K562 (cell line): ENCODE results near the gene SDC1. TPM values are rescaled to one million over a fixed set of nuclear protein-coding genes. Genes with fewer than 3 reads are reported as not detected.

Experiments
- BCL6 ChIP-seq: fragments of 250-450 bp; sonication (Bioruptor Pico); IDR thresholded peaks from 2 replicates; pipeline ENCODE4 v1.4.0; 2020
- CLOCK ChIP-seq: fragments of 250-450 bp; sonication (Bioruptor Pico); IDR thresholded peaks from 2 replicates; pipeline ENCODE4 v1.4.0; 2020; ENCODE audit warnings: mild to moderate bottlenecking, moderate library complexity, borderline replicate concordance
- GATA2 ChIP-seq: sonication (generic); formaldehyde crosslinking; IDR thresholded peaks from 2 replicates; pipeline ENCODE4 v1.4.0; 2020; ENCODE audit warnings: mild to moderate bottlenecking, missing genetic modification reagents
- GTF2F1 ChIP-seq: IDR thresholded peaks from 2 replicates; pipeline ENCODE4 v1.6.1; 2011; ENCODE audit warnings: low read depth, low read length, improper control_type of control experiment
- KDM1A ChIP-seq, 2 experiments: fragments of 450-650 bp; IDR thresholded peaks; 2 replicates each; pipeline ENCODE4 v1.6.1; 2016; ENCODE audit warnings: mild to moderate bottlenecking in 2 of 2
- KLF16 ChIP-seq: IDR thresholded peaks from 2 replicates; pipeline ENCODE4 v1.6.1; 2016; ENCODE audit warnings: antibody characterized with exemption
- MED1 ChIP-seq: sonication (generic); formaldehyde crosslinking; IDR thresholded peaks from 2 replicates; pipeline ENCODE4 v1.8.1; 2023; ENCODE audit warnings: missing genetic modification reagents, borderline replicate concordance
- PHB2 ChIP-seq: fragments of 450-650 bp; IDR thresholded peaks from 2 replicates; pipeline ENCODE4 v1.6.1; 2017; ENCODE audit warnings: low read depth
- RBM34 ChIP-seq: fragments of 200-400 bp; formaldehyde crosslinking; IDR thresholded peaks from 2 replicates; pipeline ENCODE4 v1.6.1; 2018; ENCODE audit warnings: low read length, borderline replicate concordance; ENCODE audit not compliant: insufficient read depth
- RFX5 ChIP-seq: IDR thresholded peaks from 2 replicates; pipeline ENCODE4 v1.6.1; 2011; ENCODE audit warnings: low read depth, mild to moderate bottlenecking, improper control_type of control experiment, low read length
- ZNF316 ChIP-seq: fragments of 450-650 bp; IDR thresholded peaks from 2 replicates; pipeline ENCODE4 v1.6.1; 2016
- ZNF398 ChIP-seq: fragments of 250-450 bp; sonication (Bioruptor Pico); IDR thresholded peaks from 2 replicates; pipeline ENCODE4 v1.8.0; 2021; ENCODE audit warnings: moderate library complexity, mild to moderate bottlenecking, inconsistent platforms
- ZNF586 ChIP-seq: fragments of 450-650 bp; formaldehyde crosslinking; conservative IDR thresholded peaks from 2 replicates; pipeline ENCODE4 v1.4.0; 2020; ENCODE audit warnings: mild to moderate bottlenecking, moderate library complexity
- ZNF830 ChIP-seq: fragments of 250-450 bp; sonication (Bioruptor Pico); IDR thresholded peaks from 2 replicates; pipeline ENCODE4 v1.5.0; 2021; ENCODE audit warnings: mild to moderate bottlenecking
- polyA plus RNA-seq, 8 experiments: library from polyadenylated mRNA; depleted of rRNA in 4 of 8; stranded (reverse) in 5 of 8; unstranded in 3 of 8; fragments of >200 nt; fragmentation: Nextera tagmentation in 2 of 8; fragmentation: Illumina TruSeq in 1 of 8; extraction: Ambion mirVana in 2 of 8; extraction: Trizol in 1 of 8; gene quantifications; 2 replicates each; pipeline versions ENCODE4 v1.2.1 to v1.2.3, GENCODE V29; 2011 to 2014; ENCODE audit warnings: inconsistent platforms in 1 of 8, missing spikeins in 1 of 8
- total RNA-seq, 7 experiments: library from RNA; depleted of rRNA in 6 of 7; stranded (reverse); fragments of >200 nt in 6 of 7; fragmentation: Illumina TruSeq in 2 of 7; extraction: Trizol in 2 of 7; gene quantifications; 2 replicates each; pipeline versions ENCODE4 v1.2.1 to v1.2.3, GENCODE V29; 2011 to 2021; ENCODE audit warnings: low replicate concordance in 1 of 7
- TF ChIP-seq, protein P1 (sequence below): fragments of 450-650 bp; IDR thresholded peaks from 2 replicates; pipeline ENCODE4 v1.6.1; 2018; ENCODE audit not compliant: partially characterized antibody
- TF ChIP-seq, protein P2 (sequence below): sonication (generic); formaldehyde crosslinking; IDR thresholded peaks from 2 replicates; pipeline ENCODE4 v1.8.0; 2022; ENCODE audit warnings: mild to moderate bottlenecking, missing genetic modification reagents
- TF ChIP-seq, protein P3 (sequence below): sonication (generic); formaldehyde crosslinking; IDR thresholded peaks from 2 replicates; pipeline ENCODE4 v1.4.0; 2020; ENCODE audit warnings: mild to moderate bottlenecking, missing genetic modification reagents

Gene SDC1
- total and polyA plus RNA-seq, 9 of the 15 experiments (the other 6 are each of a cell fraction or from before 2014, with no cell fraction given) = 0.06 to 2.7 (median 0.49) TPM

DNA sequence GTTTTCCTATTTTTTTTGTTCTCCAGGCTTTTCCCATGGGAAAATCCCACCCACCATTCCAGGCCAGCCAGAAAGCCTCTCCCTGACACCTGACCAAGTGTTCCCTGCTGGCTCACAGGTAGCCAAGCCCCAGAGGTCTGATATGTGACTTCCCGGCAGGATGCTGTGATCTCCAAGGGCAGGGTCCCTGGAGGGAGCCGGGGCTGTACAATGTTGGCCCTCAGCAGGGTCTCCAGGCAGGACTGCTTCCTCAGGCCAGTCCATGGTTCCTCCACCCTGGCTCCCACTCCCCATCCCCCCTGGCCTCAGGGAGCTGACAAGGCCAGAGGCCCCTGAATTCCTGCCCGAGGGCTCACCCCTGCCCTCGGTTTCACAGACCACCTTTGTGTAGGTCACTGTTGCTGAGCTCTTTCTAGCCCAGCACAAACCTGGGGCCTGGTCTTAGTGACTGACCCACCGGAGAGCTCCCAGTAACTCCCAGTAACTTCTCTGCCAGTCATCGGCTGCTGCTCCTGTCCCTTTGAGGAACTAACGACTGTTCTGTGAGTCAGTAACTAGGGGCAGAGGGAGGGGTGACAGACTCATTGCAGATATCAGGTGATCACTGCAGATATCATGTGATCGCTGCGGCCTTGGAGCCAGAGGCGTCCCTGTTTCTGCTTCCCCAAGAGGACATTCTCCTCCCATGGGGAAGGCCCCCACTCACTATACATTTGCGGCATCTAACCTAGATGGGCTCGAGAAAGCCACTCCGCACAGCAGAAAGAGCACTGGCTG, 38.7 kb downstream of the SDC1 start (continued):
- TF ChIP-seq CLOCK (CRISPR knock-in tag) = no peak
- TF ChIP-seq, protein P1, sequence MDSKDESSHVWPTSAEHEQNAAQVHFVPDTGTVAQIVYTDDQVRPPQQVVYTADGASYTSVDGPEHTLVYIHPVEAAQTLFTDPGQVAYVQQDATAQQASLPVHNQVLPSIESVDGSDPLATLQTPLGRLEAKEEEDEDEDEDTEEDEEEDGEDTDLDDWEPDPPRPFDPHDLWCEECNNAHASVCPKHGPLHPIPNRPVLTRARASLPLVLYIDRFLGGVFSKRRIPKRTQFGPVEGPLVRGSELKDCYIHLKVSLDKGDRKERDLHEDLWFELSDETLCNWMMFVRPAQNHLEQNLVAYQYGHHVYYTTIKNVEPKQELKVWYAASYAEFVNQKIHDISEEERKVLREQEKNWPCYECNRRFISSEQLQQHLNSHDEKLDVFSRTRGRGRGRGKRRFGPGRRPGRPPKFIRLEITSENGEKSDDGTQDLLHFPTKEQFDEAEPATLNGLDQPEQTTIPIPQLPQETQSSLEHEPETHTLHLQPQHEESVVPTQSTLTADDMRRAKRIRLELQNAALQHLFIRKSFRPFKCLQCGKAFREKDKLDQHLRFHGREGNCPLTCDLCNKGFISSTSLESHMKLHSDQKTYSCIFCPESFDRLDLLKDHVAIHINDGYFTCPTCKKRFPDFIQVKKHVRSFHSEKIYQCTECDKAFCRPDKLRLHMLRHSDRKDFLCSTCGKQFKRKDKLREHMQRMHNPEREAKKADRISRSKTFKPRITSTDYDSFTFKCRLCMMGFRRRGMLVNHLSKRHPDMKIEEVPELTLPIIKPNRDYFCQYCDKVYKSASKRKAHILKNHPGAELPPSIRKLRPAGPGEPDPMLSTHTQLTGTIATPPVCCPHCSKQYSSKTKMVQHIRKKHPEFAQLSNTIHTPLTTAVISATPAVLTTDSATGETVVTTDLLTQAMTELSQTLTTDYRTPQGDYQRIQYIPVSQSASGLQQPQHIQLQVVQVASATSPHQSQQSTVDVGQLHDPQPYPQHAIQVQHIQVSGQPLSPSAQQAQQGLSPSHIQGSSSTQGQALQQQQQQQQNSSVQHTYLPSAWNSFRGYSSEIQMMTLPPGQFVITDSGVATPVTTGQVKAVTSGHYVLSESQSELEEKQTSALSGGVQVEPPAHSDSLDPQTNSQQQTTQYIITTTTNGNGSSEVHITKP = no peak
- TF ChIP-seq GATA2 (CRISPR knock-in tag) = no peak
- no peak for TF ChIP-seq ZNF316
- no peak for TF ChIP-seq ZNF586 (CRISPR knock-in tag)
- no peak for TF ChIP-seq RFX5
- TF ChIP-seq, protein P2, sequence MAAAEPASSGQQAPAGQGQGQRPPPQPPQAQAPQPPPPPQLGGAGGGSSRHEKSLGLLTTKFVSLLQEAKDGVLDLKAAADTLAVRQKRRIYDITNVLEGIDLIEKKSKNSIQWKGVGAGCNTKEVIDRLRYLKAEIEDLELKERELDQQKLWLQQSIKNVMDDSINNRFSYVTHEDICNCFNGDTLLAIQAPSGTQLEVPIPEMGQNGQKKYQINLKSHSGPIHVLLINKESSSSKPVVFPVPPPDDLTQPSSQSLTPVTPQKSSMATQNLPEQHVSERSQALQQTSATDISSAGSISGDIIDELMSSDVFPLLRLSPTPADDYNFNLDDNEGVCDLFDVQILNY (CRISPR knock-in tag) = no peak
- no peak for TF ChIP-seq ZNF398 (CRISPR knock-in tag)
- TF ChIP-seq GTF2F1 = no peak
- no peak for TF ChIP-seq RBM34
- TF ChIP-seq BCL6 (CRISPR knock-in tag) = no peak
- TF ChIP-seq MED1 = no peak
- no peak for TF ChIP-seq KDM1A (IDR thresholded peaks at IDR 0.05)
- TF ChIP-seq ZNF830 (CRISPR knock-in tag) = no peak
- no peak for TF ChIP-seq PHB2
- TF ChIP-seq KLF16 = no peak
- TF ChIP-seq, protein P3, sequence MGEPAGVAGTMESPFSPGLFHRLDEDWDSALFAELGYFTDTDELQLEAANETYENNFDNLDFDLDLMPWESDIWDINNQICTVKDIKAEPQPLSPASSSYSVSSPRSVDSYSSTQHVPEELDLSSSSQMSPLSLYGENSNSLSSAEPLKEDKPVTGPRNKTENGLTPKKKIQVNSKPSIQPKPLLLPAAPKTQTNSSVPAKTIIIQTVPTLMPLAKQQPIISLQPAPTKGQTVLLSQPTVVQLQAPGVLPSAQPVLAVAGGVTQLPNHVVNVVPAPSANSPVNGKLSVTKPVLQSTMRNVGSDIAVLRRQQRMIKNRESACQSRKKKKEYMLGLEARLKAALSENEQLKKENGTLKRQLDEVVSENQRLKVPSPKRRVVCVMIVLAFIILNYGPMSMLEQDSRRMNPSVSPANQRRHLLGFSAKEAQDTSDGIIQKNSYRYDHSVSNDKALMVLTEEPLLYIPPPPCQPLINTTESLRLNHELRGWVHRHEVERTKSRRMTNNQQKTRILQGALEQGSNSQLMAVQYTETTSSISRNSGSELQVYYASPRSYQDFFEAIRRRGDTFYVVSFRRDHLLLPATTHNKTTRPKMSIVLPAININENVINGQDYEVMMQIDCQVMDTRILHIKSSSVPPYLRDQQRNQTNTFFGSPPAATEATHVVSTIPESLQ = no peak
